ENCODE data around the gene NBEA. TPM values are rescaled to one million over a fixed set of nuclear protein-coding genes. Genes with fewer than 3 reads are reported as not detected.

NBEA gene
- total RNA-seq, 1 experiment from 2014 or later, result 0.54 TPM

GRCh38 chr13:35005051-35005450, 63.0 kb downstream of the NBEA start:
- no peak overlapping the region for H3K4me3 ChIP-seq (ENCODE audit: low read depth, low read length)
- no TSS peak for BruUV-seq (replicated peaks)
- POLR2A ChIA-PET, result no interaction called here
- no peaks in the 10 kb centered on the region for H3K36me3 ChIP-seq (ENCODE audit: control insufficient read depth, insufficient read depth, low read length)
- CTCF ChIA-PET, result no interaction called here
- Mint-ChIP-seq H3K36me3 (ENCODE audit: insufficient read depth, unreplicated experiment) (no peaks in the 10 kb centered on the region), H3K4me1 (ENCODE audit: low read depth, unreplicated experiment) (no peaks in the 10 kb centered on the region), H3K27me3 (ENCODE audit: insufficient read depth, unreplicated experiment) (peaks cover 7% of the 10 kb centered on the region), H3K27ac (ENCODE audit: unreplicated experiment) (no peak overlapping the region), H3K4me3 (ENCODE audit: unreplicated experiment) (no peak overlapping the region), H3K9me3 (ENCODE audit: unreplicated experiment) (peaks cover 10% of the 10 kb centered on the region)
- no peaks in the 10 kb centered on the region for H3K4me1 ChIP-seq
- intact Hi-C loops (cut with micrococcal nuclease; ENCODE audit: unreplicated experiment), result no loop called here
- no peaks in the 10 kb centered on the region for H3K9me3 ChIP-seq
- TF ChIP-seq CTCF (IDR thresholded peaks at IDR 0.05; ENCODE audit: insufficient read depth in 1 of 2, low read depth in 1 of 2, low read length in 1 of 2, severe bottlenecking in 1 of 2, unreplicated experiment in 1 of 2), result no peak
- no peaks in the 10 kb centered on the region for H3K27me3 ChIP-seq (replicated peaks; ENCODE audit: control insufficient read depth, insufficient read depth, low read length)
- DNase-seq, result no peak

- POLR2A ChIA-PET, result no interaction called here
- H3K4me1 Mint-ChIP-seq (ENCODE audit: low read depth, unreplicated experiment), result no peaks in the 10 kb centered on the region
- no peak overlapping the region for H3K27ac Mint-ChIP-seq (ENCODE audit: unreplicated experiment)
- no peak overlapping the region for H3K4me3 Mint-ChIP-seq (ENCODE audit: unreplicated experiment)
- no TSS peak for BruUV-seq (replicated peaks)
- CTCF ChIA-PET, result interaction anchor here (0.7 kb wide), 1 partner anchor 470 kb away, joined by 6 read pairs; no protein-coding TSS in a partner anchor
- no peak overlapping the region for H3K4me3 ChIP-seq (ENCODE audit: low read depth, low read length)
- TF ChIP-seq CTCF (IDR thresholded peaks at IDR 0.05; ENCODE audit: insufficient read depth in 1 of 2, low read depth in 1 of 2, low read length in 1 of 2, severe bottlenecking in 1 of 2, unreplicated experiment in 1 of 2), result no peak
- no peaks in the 10 kb centered on the region for H3K4me1 ChIP-seq
- H3K36me3 ChIP-seq (ENCODE audit: control insufficient read depth, insufficient read depth, low read length), result no peaks in the 10 kb centered on the region
- no peaks in the 10 kb centered on the region for H3K27me3 ChIP-seq (replicated peaks; ENCODE audit: control insufficient read depth, insufficient read depth, low read length)
- no peaks in the 10 kb centered on the region for H3K27me3 Mint-ChIP-seq (ENCODE audit: insufficient read depth, unreplicated experiment)
- intact Hi-C loops (cut with micrococcal nuclease; ENCODE audit: unreplicated experiment), result no loop called here
- no peaks in the 10 kb centered on the region for H3K9me3 Mint-ChIP-seq (ENCODE audit: unreplicated experiment)
- H3K9me3 ChIP-seq, result no peaks in the 10 kb centered on the region; the same call in 1 of the 2 replicates
- DNase-seq, result no peak
- no peaks in the 10 kb centered on the region for H3K36me3 Mint-ChIP-seq (ENCODE audit: insufficient read depth, unreplicated experiment)
Measured at GRCh38 chr13:35014606-35015213, 72.6 kb downstream of the NBEA start.

DNA sequence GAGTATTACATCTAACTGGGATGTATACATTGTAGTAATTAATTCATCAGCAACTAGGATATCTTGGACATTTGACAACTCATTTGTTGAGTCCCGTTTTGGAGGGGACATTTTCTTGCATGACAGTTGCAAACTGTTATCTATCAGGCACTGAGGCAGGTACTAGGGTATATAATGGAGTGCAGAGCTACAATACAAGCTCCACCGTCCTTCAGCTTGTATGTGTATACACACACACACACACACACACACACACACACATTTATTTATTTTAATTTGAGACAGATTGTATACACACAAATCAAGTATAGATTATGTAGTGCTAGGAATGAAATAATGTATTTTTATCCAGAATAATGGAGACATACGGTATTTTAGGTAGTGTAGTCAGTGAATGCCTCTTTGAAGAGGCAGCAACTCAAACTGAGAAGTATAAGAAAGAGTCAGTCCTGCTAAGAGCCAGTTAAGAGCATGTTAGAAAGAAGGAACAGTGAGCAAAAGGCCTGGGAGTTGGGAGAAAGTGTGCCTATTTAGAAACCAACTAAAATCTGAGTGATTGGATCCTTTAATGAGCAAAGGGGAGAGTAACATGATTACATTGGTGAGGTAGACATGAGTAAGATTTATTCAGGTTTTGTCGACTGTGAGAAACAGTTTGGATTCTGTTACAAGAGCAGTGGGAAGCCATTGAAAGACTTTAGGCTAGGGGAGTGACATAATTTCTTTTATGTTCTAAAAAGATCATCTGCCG, 74.5 kb downstream of the NBEA start:
- CTCF ChIA-PET, result no interaction called here
- no peak overlapping the region for H3K4me3 Mint-ChIP-seq (ENCODE audit: unreplicated experiment)
- H3K4me3 ChIP-seq (ENCODE audit: low read depth, low read length), result no peak overlapping the region
- TF ChIP-seq CTCF (IDR thresholded peaks at IDR 0.05; ENCODE audit: insufficient read depth in 1 of 2, low read depth in 1 of 2, low read length in 1 of 2, severe bottlenecking in 1 of 2, unreplicated experiment in 1 of 2), result no peak
- H3K36me3 ChIP-seq (ENCODE audit: control insufficient read depth, insufficient read depth, low read length), result no peaks in the 10 kb centered on the region
- no peaks in the 10 kb centered on the region for H3K27me3 Mint-ChIP-seq (ENCODE audit: insufficient read depth, unreplicated experiment)
- no peaks in the 10 kb centered on the region for H3K4me1 ChIP-seq
- intact Hi-C loops (cut with micrococcal nuclease; ENCODE audit: unreplicated experiment), result no loop called here
- H3K27me3 ChIP-seq (replicated peaks; ENCODE audit: control insufficient read depth, insufficient read depth, low read length), result no peaks in the 10 kb centered on the region
- H3K4me1 Mint-ChIP-seq (ENCODE audit: low read depth, unreplicated experiment), result no peaks in the 10 kb centered on the region
- H3K9me3 Mint-ChIP-seq (ENCODE audit: unreplicated experiment), result peaks cover 10% of the 10 kb centered on the region
- POLR2A ChIA-PET, result no interaction called here
- BruUV-seq (replicated peaks), result no TSS peak
- H3K36me3 Mint-ChIP-seq (ENCODE audit: insufficient read depth, unreplicated experiment), result no peaks in the 10 kb centered on the region
- no peak overlapping the region for H3K27ac Mint-ChIP-seq (ENCODE audit: unreplicated experiment)
- H3K9me3 ChIP-seq, result no peaks in the 10 kb centered on the region; the same call in 1 of the 2 replicates
- DNase-seq, result no peak
